Measurements from ENCODE around the gene HECW1.

Gene HECW1

DNA sequence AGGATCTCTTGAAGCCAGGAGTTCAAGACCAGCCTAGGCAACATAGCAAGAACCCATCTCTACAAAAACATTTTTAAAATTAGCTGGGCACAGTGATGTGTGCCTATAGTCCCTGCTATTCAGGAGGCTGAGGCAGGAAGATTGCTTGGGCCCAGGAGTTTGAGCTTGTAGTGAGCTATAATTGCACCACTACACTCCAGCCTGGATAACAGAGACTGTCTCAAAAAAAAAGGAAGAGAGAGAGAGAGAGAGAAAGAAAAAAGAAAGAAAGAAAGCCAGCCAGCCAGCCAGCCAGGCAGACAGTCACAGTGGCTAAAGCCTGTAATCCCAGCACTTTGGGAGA, 375.3 kb downstream of the HECW1 start:
- DNase-seq (ENCODE audit: low read depth in 2 of 2, low spot score in 1 of 2) = no peak

DNA sequence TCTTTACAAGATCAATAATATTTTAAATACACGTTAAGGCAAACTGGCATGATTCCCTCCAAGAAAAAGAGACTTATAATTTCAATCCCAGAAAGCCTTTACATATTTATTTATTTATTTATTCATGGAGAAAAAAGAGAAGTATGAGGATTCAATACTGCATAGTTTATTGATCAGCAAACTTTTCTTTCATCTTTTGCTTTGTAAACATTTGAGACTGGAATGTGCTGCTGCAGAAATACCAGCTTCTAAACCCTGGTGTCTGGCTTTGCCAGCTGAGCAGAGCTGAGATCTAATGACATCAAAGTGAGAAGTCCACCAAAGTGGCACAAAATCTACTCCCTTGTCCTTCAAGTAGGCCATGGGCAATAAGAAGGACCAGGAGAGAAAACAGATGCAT, 376.8 kb downstream of the HECW1 start:
- DNase-seq (ENCODE audit: low read depth in 2 of 2, low spot score in 1 of 2) = no peak

DNA sequence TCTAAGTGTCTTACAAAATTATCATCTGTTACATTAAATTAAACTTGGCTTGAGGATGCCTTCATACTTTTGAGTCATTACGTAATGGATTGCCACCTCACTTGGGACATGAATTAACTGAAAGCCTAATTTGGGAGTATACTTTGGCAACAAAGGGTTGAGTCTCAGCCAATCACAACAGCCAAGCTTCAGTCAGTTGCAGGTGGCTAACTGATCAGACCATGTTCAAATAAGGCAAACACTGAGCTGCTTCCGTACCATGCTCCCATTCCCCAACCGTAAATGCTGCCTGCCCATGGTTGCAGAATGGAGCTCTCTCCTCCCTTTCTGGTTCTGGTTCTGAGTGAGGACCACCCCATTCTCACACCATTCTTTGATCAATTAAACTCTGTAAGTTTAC, 377.6 kb downstream of the HECW1 start:
- no peak for DNase-seq (ENCODE audit: low read depth in 2 of 2, low spot score in 1 of 2)

- DNase-seq (ENCODE audit: low read depth in 2 of 2, low spot score in 1 of 2) = no peak
Measured at GRCh38 chr7:43491123-43491522, 378.7 kb downstream of the HECW1 start.

DNA sequence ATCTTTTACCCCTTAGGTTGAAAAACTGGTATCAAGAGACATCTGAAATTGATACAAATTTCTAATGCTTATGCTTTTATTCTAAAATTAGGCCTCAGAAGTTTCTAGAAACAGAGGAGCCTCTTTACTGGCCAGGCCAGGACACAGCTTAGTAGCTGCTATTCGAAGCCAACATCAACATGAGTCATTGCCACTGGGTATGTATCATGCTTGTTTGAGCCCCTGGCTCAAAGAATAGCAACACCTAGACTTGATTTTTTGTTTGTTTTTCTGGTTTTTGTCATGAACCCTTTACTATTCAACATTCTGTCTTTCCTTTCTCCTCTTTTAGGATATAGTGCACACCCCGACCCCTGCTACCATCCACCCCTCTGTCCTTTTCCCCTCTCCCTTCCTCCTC, 379.5 kb downstream of the HECW1 start:
- DNase-seq (ENCODE audit: low read depth in 2 of 2, low spot score in 1 of 2) = no peak

- DNase-seq (ENCODE audit: low read depth in 2 of 2, low spot score in 1 of 2) = no peak
Measured at GRCh38 chr7:43492896-43493295, 380.4 kb downstream of the HECW1 start.

- no peak for DNase-seq (ENCODE audit: low read depth in 2 of 2, low spot score in 1 of 2)
Measured at GRCh38 chr7:43495572-43495971, 383.1 kb downstream of the HECW1 start.

DNA sequence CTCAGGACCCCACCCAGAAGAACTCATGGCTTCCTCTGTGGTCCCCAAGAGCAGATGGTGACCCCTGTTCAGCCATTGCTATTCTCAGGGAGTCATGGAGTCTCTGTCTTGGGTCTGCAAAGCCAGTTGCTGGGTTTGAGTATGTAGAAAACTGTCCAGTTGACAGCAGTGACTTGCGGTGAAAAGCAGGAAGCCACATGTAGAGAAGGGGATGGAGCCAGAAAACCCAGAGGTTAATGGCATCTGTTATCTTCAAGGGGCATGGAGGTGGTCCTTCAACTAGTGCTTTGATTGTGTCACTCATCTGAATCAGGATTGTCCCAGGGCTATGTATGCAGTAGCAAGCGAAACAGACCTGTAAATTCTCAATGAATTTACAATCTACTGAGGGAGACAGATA, 384.1 kb downstream of the HECW1 start:
- no peak for DNase-seq (ENCODE audit: low read depth in 2 of 2, low spot score in 1 of 2)

DNA sequence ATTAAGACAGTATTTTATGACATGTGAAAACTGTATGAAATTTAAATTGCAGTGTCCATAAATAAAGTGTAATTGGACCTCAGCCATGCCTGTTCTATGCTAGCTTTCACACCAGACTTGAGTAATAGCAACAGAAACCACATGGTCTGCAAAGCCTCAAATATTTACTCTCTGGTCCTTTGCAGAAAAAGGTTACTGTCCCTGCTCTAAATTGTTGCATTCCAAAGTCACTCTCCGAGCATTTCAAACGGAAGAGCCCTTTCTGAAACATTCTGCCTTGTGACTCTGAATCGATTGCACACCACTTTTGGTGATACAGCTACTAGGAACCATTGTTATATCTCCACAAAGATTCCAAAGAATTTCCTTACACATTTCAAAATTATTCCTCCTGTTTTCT, 389.4 kb downstream of the HECW1 start:
- DNase-seq (ENCODE audit: low read depth in 2 of 2, low spot score in 1 of 2) = no peak

DNA sequence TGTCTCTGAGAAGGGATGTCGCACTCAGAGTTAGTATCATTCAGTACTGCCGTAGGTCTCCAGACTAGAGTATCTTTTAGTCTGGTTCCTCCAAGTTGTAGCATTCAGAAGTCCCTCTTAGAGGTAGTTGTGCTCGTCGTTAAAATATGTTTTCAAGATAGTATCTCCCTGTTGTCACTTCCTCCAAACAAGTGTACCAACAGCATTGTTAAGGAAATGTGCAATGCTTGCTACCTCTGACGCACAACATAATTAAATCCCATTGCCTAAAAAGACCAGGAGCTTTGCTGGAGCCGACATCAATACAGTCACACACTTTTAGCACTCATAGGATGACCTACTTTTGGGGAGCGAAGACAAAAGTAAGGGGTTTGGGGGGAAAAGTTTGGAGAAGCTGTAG, 390.5 kb downstream of the HECW1 start:
- DNase-seq (ENCODE audit: low read depth in 2 of 2, low spot score in 1 of 2) = no peak

- no peak for DNase-seq (ENCODE audit: low read depth in 2 of 2, low spot score in 1 of 2)
Measured at GRCh38 chr7:43505412-43505811, 393.0 kb downstream of the HECW1 start.

DNA sequence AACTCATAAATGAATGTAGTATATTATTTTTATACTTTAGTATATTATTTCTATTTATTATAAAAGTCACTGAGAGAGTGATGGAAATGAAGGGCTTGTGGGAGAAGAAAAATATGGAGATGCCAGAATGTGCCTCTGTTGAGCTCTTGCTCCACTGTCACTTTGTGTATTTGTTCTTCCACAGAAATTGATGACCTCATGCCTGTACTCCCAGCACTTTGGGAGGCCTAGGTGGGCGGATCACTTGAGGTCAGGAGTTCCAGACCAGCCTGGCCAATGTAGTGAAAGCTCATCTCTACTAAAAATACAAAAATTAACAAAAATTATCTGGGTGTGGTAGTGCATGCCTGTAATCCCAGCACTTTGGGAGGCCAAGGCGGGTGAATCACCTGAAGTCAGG, 394.0 kb downstream of the HECW1 start:
- no peak for DNase-seq (ENCODE audit: low read depth in 2 of 2, low spot score in 1 of 2)

DNA sequence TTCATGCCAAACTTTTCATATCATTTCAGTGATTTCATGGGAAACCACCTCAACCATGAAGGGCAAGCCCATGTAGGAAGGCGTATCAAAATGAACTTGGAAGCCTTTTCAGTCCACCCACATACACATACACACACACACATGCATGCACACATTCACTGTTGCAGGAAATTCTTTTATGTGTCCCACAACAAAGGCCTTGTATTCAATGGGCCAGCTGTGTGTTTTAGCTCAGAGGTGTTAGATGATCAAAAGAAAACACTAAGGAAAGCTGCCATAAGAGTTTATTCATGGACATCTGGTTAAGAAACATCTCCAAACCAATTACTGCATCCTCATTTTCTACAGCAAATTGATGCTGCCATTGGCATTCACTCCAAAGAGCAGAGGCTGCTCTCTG, 396.0 kb downstream of the HECW1 start:
- DNase-seq (ENCODE audit: low read depth in 2 of 2, low spot score in 1 of 2) = no peak

GRCh38 chr7:43509906-43510305, 397.5 kb downstream of the HECW1 start:
- DNase-seq (ENCODE audit: low read depth in 2 of 2, low spot score in 1 of 2) = no peak

DNA sequence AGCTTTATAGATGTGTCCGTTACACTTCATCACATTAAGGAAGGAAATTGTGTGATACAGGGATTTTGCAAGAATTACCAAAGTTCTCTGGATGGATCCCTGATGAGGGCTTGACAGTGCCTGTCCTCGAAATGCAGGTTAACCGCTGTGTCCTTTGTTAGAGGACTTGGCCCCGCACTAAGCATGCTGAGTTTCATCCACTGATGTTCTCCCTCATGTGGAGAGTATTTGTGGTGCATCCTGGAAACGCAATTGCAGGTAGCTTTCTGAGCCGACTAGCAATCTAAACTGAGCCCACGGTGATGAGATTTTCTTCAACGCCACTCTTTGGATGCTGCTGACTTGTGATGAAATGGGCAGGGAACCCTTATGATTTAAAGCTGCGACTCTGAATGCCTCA, 398.6 kb downstream of the HECW1 start:
- DNase-seq (ENCODE audit: low read depth in 2 of 2, low spot score in 1 of 2) = no peak

- no peak for DNase-seq (ENCODE audit: low read depth in 2 of 2, low spot score in 1 of 2)
Measured at GRCh38 chr7:43511769-43512515, 399.5 kb downstream of the HECW1 start.

DNA sequence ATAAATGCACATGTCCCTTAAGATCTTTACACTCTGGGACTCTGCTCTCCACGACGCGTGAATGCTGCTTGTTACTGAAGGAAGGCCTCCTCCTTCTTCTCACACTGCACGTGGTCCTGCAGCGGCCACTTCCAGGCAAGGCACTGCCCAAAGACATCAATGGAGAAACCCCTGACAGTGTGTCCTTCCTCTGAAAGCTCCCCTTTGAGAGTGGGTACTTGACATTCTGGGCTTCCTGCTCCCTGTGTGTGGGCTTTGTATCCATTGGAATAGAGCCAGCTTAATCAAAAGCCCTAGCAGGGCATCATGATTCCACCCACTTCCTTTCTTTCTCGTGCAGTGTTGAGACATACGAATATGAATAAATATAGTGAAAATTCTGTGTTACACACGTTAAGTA, 400.8 kb downstream of the HECW1 start:
- DNase-seq (ENCODE audit: low read depth in 2 of 2, low spot score in 1 of 2) = no peak

- DNase-seq (ENCODE audit: low read depth in 2 of 2, low spot score in 1 of 2) = no peak
Measured at GRCh38 chr7:43516581-43517342, 404.3 kb downstream of the HECW1 start.

GRCh38 chr7:43517464-43517863, 405.0 kb downstream of the HECW1 start:
- DNase-seq (ENCODE audit: low read depth in 2 of 2, low spot score in 1 of 2) = no peak

DNA sequence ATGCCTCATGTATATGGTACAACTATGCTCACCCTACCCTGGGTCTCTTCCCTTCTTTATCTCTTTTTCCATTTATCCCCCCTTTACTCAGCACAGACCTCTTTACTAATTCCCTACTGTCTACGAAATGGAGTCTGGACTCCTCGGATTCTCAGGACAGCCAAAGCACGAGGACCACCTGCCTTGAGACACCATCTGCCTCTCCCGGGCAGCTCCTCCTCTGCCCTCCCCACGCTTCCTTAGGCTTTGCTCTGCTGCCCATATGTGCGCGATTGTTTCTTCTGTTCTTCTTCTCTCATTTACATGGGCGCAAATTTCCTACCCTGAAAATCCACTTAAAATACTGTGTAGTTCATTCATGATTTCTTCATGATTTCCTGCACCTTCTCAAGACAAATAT, 407.8 kb downstream of the HECW1 start:
- DNase-seq (ENCODE audit: low read depth in 2 of 2, low spot score in 1 of 2) = no peak

GRCh38 chr7:43522406-43523156, 410.1 kb downstream of the HECW1 start:
- no peak for DNase-seq (ENCODE audit: low read depth in 2 of 2, low spot score in 1 of 2)

Data from stimulated activated CD8-positive, alpha-beta memory T cell treated with anti-CD3 and anti-CD28 coated beads, Interleukin-4, amount 100 ng/mL, for 4 hours (primary cell).